ENCODE results near the gene ATP10B. TPM values are rescaled to one million over a fixed set of nuclear protein-coding genes. Genes with fewer than 3 reads are reported as not detected.
A peak's percentile ranks its signal among the peaks of the same experiment; 100 is the strongest.

The ATP10B gene
- total and polyA plus RNA-seq, 2 experiments from 2014 or later, result 2.7 to 5.1 TPM

- no peaks in the 10 kb centered on the region for H4K20me1 ChIP-seq (ENCODE audit: insufficient read depth, poor library complexity, severe bottlenecking)
- H3K79me2 ChIP-seq, result no peaks in the 10 kb centered on the region
- H3K9me2 ChIP-seq (replicated peaks; ENCODE audit: insufficient read depth), result no peaks in the 10 kb centered on the region
- no peaks in the 10 kb centered on the region for H3K4me1 ChIP-seq (ENCODE audit: insufficient read depth)
- no peaks in the 10 kb centered on the region for H3K27me3 ChIP-seq
- no peak overlapping the region for H3K4me3 ChIP-seq
- no peak overlapping the region for H3K4me2 ChIP-seq
- WGBS (ENCODE audit: low lambda C conversion rate, missing lambda C conversion rate), result 81% methylated on average over 4 of the region's 4 CpGs
- no peak overlapping the region for H2AFZ ChIP-seq
- DNase-seq (ENCODE audit: low spot score), result no peak
- no peaks in the 10 kb centered on the region for H3K36me3 ChIP-seq (replicated peaks; ENCODE audit: insufficient read depth, low read depth)
- TF ChIP-seq CTCF (IDR thresholded peaks at IDR 0.05; ENCODE audit: poor library complexity) (no peak), EZH2phosphoT487 (IDR thresholded peaks at IDR 0.05; ENCODE audit: low read depth, severe bottlenecking, unreplicated experiment) (no peak), EZH2 (IDR thresholded peaks at IDR 0.05; ENCODE audit: borderline replicate concordance) (no peak)
- peak overlapping the region; percentile 63 for H3K27ac ChIP-seq
- no peaks in the 10 kb centered on the region for H3K9me3 ChIP-seq (ENCODE audit: low read depth)
Measured at GRCh38 chr5:160800375-160801275, 51.4 kb downstream of the ATP10B start.

- H3K27ac ChIP-seq, result peak overlapping the region; percentile 47
- H3K27me3 ChIP-seq, result no peaks in the 10 kb centered on the region
- TF ChIP-seq EZH2 (IDR thresholded peaks at IDR 0.05; ENCODE audit: borderline replicate concordance), result no peak
- TF ChIP-seq EZH2phosphoT487 (IDR thresholded peaks at IDR 0.05; ENCODE audit: low read depth, severe bottlenecking, unreplicated experiment), result no peak
- TF ChIP-seq CTCF (IDR thresholded peaks at IDR 0.05; ENCODE audit: poor library complexity), result no peak
- no peak for DNase-seq (ENCODE audit: low spot score)
- H3K9me2 ChIP-seq (replicated peaks; ENCODE audit: insufficient read depth), result no peaks in the 10 kb centered on the region
- no peaks in the 10 kb centered on the region for H3K9me3 ChIP-seq (ENCODE audit: low read depth)
- no peak overlapping the region for H3K4me3 ChIP-seq
- H3K4me1 ChIP-seq (ENCODE audit: insufficient read depth), result no peaks in the 10 kb centered on the region
- no peaks in the 10 kb centered on the region for H3K79me2 ChIP-seq
- H2AFZ ChIP-seq, result no peak overlapping the region
- no peak overlapping the region for H3K4me2 ChIP-seq
- 75% methylated on average over 4 of the region's 4 CpGs for WGBS (ENCODE audit: low lambda C conversion rate, missing lambda C conversion rate)
- H3K36me3 ChIP-seq (replicated peaks; ENCODE audit: insufficient read depth, low read depth), result no peaks in the 10 kb centered on the region
- no peaks in the 10 kb centered on the region for H4K20me1 ChIP-seq (ENCODE audit: insufficient read depth, poor library complexity, severe bottlenecking)
Measured at GRCh38 chr5:160799184-160799583, 52.8 kb downstream of the ATP10B start.

- Histone ChIP-seq H3K4me1 (ENCODE audit: insufficient read depth) (no peaks in the 10 kb centered on the region), H3K9me3 (ENCODE audit: low read depth) (no peaks in the 10 kb centered on the region), H4K20me1 (ENCODE audit: insufficient read depth, poor library complexity, severe bottlenecking) (no peaks in the 10 kb centered on the region), H3K27me3 (no peaks in the 10 kb centered on the region), H2AFZ (no peak overlapping the region), H3K79me2 (no peaks in the 10 kb centered on the region), H3K27ac (no peak overlapping the region), H3K9me2 (replicated peaks; ENCODE audit: insufficient read depth) (no peaks in the 10 kb centered on the region), H3K36me3 (replicated peaks; ENCODE audit: insufficient read depth, low read depth) (no peaks in the 10 kb centered on the region), H3K4me3 (no peak overlapping the region), H3K4me2 (no peak overlapping the region)
- 74% methylated on average over 4 of the region's 4 CpGs for WGBS (ENCODE audit: low lambda C conversion rate, missing lambda C conversion rate)
- DNase-seq (ENCODE audit: low spot score), result no peak
- TF ChIP-seq CTCF (IDR thresholded peaks at IDR 0.05; ENCODE audit: poor library complexity) (no peak), EZH2 (IDR thresholded peaks at IDR 0.05; ENCODE audit: borderline replicate concordance) (no peak), EZH2phosphoT487 (IDR thresholded peaks at IDR 0.05; ENCODE audit: low read depth, severe bottlenecking, unreplicated experiment) (no peak)
Measured at GRCh38 chr5:160797020-160797419, 55.0 kb downstream of the ATP10B start.

Measured in hepatocyte (in vitro differentiated cells).